HepG2 (cell line): ENCODE results near the gene ATP6V0D1. TPM values are rescaled to one million over a fixed set of nuclear protein-coding genes. Genes with fewer than 3 reads are reported as not detected.

Experiments
- BRCA1 ChIP-seq: sonication (generic); formaldehyde crosslinking; IDR thresholded peaks from 2 replicates; pipeline ENCODE4 v1.4.0; 2020; ENCODE audit warnings: missing genetic modification reagents
- CHD2 ChIP-seq: IDR thresholded peaks from 2 replicates; pipeline ENCODE4 v1.6.1; 2011; ENCODE audit warnings: low read depth, low read length, improper control_type of control experiment
- MXI1 ChIP-seq: IDR thresholded peaks from 3 replicates; pipeline ENCODE4 v1.6.1; 2012; ENCODE audit warnings: low read depth, low read length, inconsistent platforms, borderline replicate concordance
- PCBP2 ChIP-seq: fragments of 200-400 bp; formaldehyde crosslinking; optimal IDR thresholded peaks from 2 replicates; pipeline ENCODE3; 2018; ENCODE audit warnings: low read length, low read depth; ENCODE audit not compliant: poor library complexity, severe bottlenecking
- ZBTB3 ChIP-seq: sonication (generic); formaldehyde crosslinking; IDR thresholded peaks from 2 replicates; pipeline ENCODE4 v1.4.0; 2020; ENCODE audit warnings: low read depth, mild to moderate bottlenecking, moderate library complexity, missing genetic modification reagents, borderline replicate concordance
- ZMYM3 ChIP-seq: sonication (generic); formaldehyde crosslinking; IDR thresholded peaks from 2 replicates; pipeline ENCODE4 v1.5.1; 2020; ENCODE audit warnings: mild to moderate bottlenecking, missing genetic modification reagents
- ZNF34 ChIP-seq: sonication (generic); formaldehyde crosslinking; IDR thresholded peaks from 2 replicates; pipeline ENCODE4 v1.4.0; 2020; ENCODE audit warnings: mild to moderate bottlenecking, missing genetic modification reagents, borderline replicate concordance
- ZNF563 ChIP-seq: sonication (generic); formaldehyde crosslinking; IDR thresholded peaks from 2 replicates; pipeline ENCODE4 v1.8.0; 2022; ENCODE audit warnings: mild to moderate bottlenecking, moderate library complexity, missing genetic modification reagents
- ZSCAN20 ChIP-seq: sonication (generic); formaldehyde crosslinking; IDR thresholded peaks from 2 replicates; pipeline ENCODE4 v1.4.0; 2020; ENCODE audit warnings: missing genetic modification reagents, mild to moderate bottlenecking, borderline replicate concordance
- ZSCAN21 ChIP-seq: sonication (generic); formaldehyde crosslinking; IDR thresholded peaks from 2 replicates; pipeline ENCODE4 v1.8.0; 2022; ENCODE audit warnings: mild to moderate bottlenecking, missing genetic modification reagents, moderate library complexity, borderline replicate concordance
- polyA plus RNA-seq, 8 experiments: library from polyadenylated mRNA; depleted of rRNA in 3 of 8; stranded (reverse) in 7 of 8; unstranded in 1 of 8; fragments of >200 nt; fragmentation: Illumina TruSeq in 4 of 8; extraction: Trizol in 4 of 8; gene quantifications; 2 replicates each; pipeline versions ENCODE4 v1.2.1 to v1.2.3, GENCODE V29; 2011 to 2016; ENCODE audit warnings: low read depth in 4 of 8, missing spikeins in 1 of 8, mixed read lengths in 1 of 8; ENCODE audit not compliant: insufficient read depth in 1 of 8
- total RNA-seq, 5 experiments: library from RNA; depleted of rRNA; stranded (reverse); fragments of >200 nt; fragmentation: Illumina TruSeq; extraction: Trizol; gene quantifications; 2 replicates each; pipeline ENCODE4 v1.2.3, GENCODE V29; 2016; ENCODE audit warnings: low read depth in 1 of 5
- TF ChIP-seq, protein P1 (sequence below), 2 experiments: sonication (generic) in 1 of 2; formaldehyde crosslinking in 1 of 2; IDR thresholded peaks; 2 replicates each; pipeline versions ENCODE4 v1.6.1 to v1.9.0; 2014 to 2022; ENCODE audit warnings: antibody characterized with exemption in 1 of 2, borderline replicate concordance in 1 of 2, inconsistent platforms in 1 of 2, low read depth in 1 of 2, missing genetic modification reagents in 1 of 2
- TF ChIP-seq, protein P2 (sequence below): sonication (generic); formaldehyde crosslinking; IDR thresholded peaks from 2 replicates; pipeline ENCODE4 v1.5.0; 2020; ENCODE audit warnings: missing genetic modification reagents
- TF ChIP-seq, protein P3 (sequence below): sonication (generic); formaldehyde crosslinking; IDR thresholded peaks from 2 replicates; pipeline ENCODE4 v1.4.0; 2020; ENCODE audit warnings: missing genetic modification reagents
- TF ChIP-seq, protein P4 (sequence below): sonication (generic); formaldehyde crosslinking; IDR thresholded peaks from 2 replicates; pipeline ENCODE4 v1.5.1; 2020; ENCODE audit warnings: missing genetic modification reagents, mild to moderate bottlenecking, borderline replicate concordance
- TF ChIP-seq, protein P5 (sequence below), 2 experiments: fragments of 450-650 bp in 1 of 2; sonication (generic) in 1 of 2; formaldehyde crosslinking; IDR thresholded peaks; 2 replicates each; pipeline versions ENCODE4 v1.5.0 to v1.8.0; 2020 to 2022; ENCODE audit warnings: mild to moderate bottlenecking in 1 of 2, missing genetic modification reagents in 1 of 2

Gene ATP6V0D1
- total and polyA plus RNA-seq, 2 of the 13 experiments (the other 11 are each of a cell fraction or from before 2014, with no cell fraction given), result 51.1 to 61.3 TPM

DNA sequence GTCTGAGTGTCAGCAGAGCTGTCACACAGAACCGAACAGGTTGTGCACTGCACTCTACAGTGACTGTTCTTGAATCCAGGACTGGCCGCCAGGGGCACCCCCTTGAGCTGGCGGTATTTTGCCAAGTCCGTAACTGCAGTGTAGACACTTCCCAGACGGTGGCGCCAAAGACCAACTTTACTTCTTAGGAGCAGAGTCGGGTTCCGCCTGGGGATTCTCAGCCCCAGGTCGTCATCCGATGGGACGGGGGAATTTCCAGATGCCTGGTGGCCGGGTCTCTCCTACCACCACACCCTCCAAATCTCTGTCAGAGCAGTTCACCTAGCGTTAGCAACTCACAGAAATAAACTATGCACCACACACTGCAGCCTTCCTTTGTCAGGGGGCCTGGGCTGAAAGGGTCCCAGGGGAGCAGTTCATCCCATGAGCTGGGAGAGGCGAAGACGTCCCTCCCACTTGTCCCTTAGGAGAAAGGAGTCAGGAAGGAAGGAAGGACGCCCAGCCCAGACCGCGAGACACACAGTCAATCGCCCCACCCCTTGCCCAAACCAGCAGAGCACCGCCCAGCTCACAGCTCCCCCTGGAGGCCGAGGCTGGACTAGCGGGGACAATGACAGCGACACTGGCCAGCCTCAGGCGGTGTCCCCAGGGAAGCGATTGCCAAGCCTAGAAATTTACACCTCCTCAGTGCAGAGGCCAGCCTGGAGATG lies 40.3 kb upstream of the ATP6V0D1 start (continued):
- TF ChIP-seq, protein P1, sequence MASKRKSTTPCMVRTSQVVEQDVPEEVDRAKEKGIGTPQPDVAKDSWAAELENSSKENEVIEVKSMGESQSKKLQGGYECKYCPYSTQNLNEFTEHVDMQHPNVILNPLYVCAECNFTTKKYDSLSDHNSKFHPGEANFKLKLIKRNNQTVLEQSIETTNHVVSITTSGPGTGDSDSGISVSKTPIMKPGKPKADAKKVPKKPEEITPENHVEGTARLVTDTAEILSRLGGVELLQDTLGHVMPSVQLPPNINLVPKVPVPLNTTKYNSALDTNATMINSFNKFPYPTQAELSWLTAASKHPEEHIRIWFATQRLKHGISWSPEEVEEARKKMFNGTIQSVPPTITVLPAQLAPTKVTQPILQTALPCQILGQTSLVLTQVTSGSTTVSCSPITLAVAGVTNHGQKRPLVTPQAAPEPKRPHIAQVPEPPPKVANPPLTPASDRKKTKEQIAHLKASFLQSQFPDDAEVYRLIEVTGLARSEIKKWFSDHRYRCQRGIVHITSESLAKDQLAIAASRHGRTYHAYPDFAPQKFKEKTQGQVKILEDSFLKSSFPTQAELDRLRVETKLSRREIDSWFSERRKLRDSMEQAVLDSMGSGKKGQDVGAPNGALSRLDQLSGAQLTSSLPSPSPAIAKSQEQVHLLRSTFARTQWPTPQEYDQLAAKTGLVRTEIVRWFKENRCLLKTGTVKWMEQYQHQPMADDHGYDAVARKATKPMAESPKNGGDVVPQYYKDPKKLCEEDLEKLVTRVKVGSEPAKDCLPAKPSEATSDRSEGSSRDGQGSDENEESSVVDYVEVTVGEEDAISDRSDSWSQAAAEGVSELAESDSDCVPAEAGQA (IDR thresholded peaks at IDR 0.05; ENCODE audit: low read depth), result no peak
- TF ChIP-seq, protein P1 (CRISPR knock-in tag; IDR thresholded peaks at IDR 0.05; ENCODE audit: borderline replicate concordance), result no peak
- TF ChIP-seq ZSCAN21 (CRISPR knock-in tag), result peak; percentile 67; the same call in 1 of the 2 replicates
- TF ChIP-seq, protein P2, sequence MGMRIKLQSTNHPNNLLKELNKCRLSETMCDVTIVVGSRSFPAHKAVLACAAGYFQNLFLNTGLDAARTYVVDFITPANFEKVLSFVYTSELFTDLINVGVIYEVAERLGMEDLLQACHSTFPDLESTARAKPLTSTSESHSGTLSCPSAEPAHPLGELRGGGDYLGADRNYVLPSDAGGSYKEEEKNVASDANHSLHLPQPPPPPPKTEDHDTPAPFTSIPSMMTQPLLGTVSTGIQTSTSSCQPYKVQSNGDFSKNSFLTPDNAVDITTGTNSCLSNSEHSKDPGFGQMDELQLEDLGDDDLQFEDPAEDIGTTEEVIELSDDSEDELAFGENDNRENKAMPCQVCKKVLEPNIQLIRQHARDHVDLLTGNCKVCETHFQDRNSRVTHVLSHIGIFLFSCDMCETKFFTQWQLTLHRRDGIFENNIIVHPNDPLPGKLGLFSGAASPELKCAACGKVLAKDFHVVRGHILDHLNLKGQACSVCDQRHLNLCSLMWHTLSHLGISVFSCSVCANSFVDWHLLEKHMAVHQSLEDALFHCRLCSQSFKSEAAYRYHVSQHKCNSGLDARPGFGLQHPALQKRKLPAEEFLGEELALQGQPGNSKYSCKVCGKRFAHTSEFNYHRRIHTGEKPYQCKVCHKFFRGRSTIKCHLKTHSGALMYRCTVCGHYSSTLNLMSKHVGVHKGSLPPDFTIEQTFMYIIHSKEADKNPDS (CRISPR knock-in tag), result no peak; the same call in 1 of the 2 replicates
- TF ChIP-seq ZNF34 (CRISPR knock-in tag), result no peak
- TF ChIP-seq PCBP2, result no peak
- TF ChIP-seq ZNF563 (CRISPR knock-in tag), result no peak
- TF ChIP-seq, protein P3, sequence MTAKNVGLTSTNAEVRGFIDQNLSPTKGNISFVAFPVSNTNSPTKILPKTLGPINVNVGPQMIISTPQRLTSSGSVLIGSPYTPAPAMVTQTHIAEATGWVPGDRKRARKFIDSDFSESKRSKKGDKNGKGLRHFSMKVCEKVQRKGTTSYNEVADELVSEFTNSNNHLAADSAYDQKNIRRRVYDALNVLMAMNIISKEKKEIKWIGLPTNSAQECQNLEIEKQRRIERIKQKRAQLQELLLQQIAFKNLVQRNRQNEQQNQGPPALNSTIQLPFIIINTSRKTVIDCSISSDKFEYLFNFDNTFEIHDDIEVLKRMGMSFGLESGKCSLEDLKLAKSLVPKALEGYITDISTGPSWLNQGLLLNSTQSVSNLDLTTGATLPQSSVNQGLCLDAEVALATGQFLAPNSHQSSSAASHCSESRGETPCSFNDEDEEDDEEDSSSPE (CRISPR knock-in tag), result no peak; the same call in 1 of the 2 replicates
- peak; percentile 55; the same call in 1 of the 3 replicates for TF ChIP-seq MXI1
- TF ChIP-seq ZSCAN20, result no peak
- TF ChIP-seq CHD2, result no peak
- peak; percentile 75 for TF ChIP-seq ZMYM3
- TF ChIP-seq ZBTB3, result no peak
- TF ChIP-seq, protein P4, sequence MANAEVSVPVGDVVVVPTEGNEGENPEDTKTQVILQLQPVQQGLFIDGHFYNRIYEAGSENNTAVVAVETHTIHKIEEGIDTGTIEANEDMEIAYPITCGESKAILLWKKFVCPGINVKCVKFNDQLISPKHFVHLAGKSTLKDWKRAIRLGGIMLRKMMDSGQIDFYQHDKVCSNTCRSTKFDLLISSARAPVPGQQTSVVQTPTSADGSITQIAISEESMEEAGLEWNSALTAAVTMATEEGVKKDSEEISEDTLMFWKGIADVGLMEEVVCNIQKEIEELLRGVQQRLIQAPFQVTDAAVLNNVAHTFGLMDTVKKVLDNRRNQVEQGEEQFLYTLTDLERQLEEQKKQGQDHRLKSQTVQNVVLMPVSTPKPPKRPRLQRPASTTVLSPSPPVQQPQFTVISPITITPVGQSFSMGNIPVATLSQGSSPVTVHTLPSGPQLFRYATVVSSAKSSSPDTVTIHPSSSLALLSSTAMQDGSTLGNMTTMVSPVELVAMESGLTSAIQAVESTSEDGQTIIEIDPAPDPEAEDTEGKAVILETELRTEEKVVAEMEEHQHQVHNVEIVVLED, result peak; percentile 53; the same call in 1 of the 2 replicates
- TF ChIP-seq, protein P5, sequence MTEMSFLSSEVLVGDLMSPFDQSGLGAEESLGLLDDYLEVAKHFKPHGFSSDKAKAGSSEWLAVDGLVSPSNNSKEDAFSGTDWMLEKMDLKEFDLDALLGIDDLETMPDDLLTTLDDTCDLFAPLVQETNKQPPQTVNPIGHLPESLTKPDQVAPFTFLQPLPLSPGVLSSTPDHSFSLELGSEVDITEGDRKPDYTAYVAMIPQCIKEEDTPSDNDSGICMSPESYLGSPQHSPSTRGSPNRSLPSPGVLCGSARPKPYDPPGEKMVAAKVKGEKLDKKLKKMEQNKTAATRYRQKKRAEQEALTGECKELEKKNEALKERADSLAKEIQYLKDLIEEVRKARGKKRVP (CRISPR knock-in tag; IDR thresholded peaks at IDR 0.05), result no peak
- TF ChIP-seq BRCA1, result 0 out of 2 replicates have a peak, but pooled peaks have one; percentile 44
